ENCODE data around the gene SPIN4. TPM values are rescaled to one million over a fixed set of nuclear protein-coding genes. Genes with fewer than 3 reads are reported as not detected.

SPIN4 gene
- total RNA-seq = 5.5 and 5.7 TPM in 2 replicates

GRCh38 chrX:63350941-63351616, at the start of gene SPIN4:
TSS of gene SPIN4 (minus strand) at chrX:63351332. CDS start at chrX:63350819, 513 bp downstream.

